Measurements from ENCODE around the gene NDEL1. TPM values are rescaled to one million over a fixed set of nuclear protein-coding genes. Genes with fewer than 3 reads are reported as not detected.

NDEL1 gene
- total RNA-seq, 1 donor from 2014 or later = 42.9 TPM

DNA sequence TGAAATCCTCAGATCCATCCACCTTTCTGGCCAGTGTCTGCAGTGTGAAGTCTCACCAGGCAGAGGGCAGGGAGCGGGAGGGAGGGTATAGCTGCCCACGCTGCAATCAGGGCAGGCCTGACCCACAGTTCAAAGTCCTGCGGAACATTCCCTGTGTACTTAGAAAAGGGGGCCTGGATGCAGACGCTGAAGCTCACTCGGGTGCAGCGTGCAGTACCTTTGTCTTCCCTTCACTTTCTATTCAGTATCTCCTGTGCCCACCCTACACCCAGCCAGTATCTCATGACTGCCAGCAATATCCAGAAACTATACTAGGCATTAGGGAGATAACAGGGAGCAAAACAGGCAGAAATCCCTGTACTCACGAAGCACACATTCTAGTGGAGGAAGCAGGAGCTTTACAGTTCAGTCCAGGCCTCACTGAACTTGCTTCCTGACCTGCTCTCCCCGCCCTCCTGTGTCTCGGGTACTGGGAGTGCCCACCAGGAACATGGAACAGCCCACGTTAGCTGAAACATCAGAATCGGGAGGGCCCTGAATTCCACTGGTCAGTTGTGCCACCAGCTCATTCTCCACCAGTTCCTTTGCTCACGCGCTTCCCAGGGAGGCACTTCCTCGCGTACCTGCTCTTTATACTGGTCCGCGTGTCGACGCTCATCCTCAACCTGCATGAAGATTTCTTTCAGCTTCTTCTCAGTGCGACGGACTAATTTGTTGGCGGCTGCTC, 42.2 kb downstream of the NDEL1 start:
- no peak for DNase-seq (ENCODE audit: low read depth in 2 of 2)

DNA sequence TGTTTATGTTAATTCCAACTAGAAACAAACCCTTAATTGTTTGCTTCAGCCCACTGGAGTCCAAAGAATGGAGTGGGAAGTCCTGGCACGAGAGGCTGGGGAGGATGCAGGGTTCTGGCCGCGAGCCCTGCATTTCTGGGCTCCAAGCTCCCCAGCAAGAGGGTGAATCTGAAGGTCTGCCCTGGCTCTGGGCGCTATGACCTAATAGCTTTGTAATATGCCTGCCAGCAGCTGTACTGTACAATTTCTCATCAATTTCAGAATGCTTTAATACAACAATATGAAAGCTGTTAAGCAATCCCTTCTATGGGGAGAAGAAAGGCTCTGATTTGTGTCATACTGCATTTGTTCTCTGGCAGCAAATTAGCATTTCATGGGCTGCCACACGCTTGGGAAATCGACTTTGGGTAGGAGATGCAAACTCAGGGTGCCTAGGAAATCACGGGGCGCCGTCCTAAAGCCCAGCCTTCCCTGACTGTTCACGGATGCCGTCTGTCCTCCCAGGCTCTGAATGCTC, 43.8 kb downstream of the NDEL1 start:
- DNase-seq (ENCODE audit: low read depth in 2 of 2) = no peak

GRCh38 chr17:8480011-8480976, 44.6 kb downstream of the NDEL1 start:
- DNase-seq (ENCODE audit: low read depth in 2 of 2) = no peak

GRCh38 chr17:8481089-8481488, 45.4 kb downstream of the NDEL1 start:
- no peak for DNase-seq (ENCODE audit: low read depth in 2 of 2)

DNA sequence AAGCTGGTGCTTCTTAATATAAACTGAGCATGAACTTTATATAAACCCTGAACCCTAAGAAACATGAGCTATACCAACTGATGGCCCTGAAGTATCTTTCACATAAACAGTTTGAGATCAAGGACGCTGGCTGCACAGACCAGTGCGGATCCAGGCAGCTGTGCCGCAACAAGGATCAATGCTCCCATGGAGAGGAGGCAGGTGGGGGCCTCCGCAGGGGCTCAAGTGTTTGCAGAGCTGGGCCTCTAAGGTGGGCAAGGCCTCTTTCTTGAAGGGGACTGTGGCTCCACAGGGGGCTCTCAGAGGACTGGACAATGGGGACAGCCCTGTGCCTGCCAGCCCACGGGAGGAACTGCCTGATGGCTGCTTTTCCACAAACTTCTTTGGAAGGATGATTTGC, 46.0 kb downstream of the NDEL1 start:
- DNase-seq (ENCODE audit: low read depth in 2 of 2) = no peak

DNA sequence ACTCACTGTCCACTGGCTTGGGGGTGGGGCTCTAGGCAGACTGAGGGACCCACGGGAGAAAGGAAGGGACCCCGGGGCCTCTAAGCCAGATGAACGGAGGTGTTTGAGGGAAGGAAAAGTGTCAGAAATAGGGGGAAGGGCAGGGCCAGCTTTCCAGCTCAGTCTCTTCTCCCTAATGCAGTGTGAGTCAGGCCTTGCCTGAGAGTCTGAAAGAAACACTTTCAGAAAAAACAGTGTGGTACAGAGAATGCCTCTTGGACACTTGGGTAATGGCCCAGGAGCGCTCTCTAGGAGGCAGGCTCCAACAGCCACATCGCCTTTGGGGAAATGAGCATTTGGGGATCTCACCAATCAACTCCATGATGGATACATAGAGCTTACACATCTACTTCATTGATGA, 46.9 kb downstream of the NDEL1 start:
- no peak for DNase-seq (ENCODE audit: low read depth in 2 of 2)

DNA sequence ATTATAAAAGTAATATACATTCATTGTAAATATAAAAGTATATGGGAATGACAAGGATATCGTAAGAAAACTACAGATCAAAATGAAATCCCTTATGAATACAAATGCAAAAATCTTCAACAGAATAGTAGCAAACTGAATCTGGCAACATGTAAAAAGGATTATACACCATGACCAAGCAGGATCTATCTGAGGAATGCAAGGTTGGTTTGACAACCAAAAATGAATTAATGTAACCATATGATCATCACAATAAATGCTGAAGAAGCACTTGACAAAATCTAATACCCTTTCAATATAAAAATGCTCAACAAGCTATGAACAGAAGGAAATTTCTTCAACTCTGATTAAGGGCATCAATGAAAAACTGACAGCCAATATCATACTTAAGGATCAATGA, 48.8 kb downstream of the NDEL1 start:
- no peak for DNase-seq (ENCODE audit: low read depth in 2 of 2)

- no peak for DNase-seq (ENCODE audit: low read depth in 2 of 2)
Observed at GRCh38 chr17:8485491-8485890, 49.8 kb downstream of the NDEL1 start.

GRCh38 chr17:8487130-8487645, 51.5 kb downstream of the NDEL1 start:
- DNase-seq (ENCODE audit: low read depth in 2 of 2) = no peak

- no peak for DNase-seq (ENCODE audit: low read depth in 2 of 2)
Observed at GRCh38 chr17:8487743-8488142, 52.1 kb downstream of the NDEL1 start.

DNA sequence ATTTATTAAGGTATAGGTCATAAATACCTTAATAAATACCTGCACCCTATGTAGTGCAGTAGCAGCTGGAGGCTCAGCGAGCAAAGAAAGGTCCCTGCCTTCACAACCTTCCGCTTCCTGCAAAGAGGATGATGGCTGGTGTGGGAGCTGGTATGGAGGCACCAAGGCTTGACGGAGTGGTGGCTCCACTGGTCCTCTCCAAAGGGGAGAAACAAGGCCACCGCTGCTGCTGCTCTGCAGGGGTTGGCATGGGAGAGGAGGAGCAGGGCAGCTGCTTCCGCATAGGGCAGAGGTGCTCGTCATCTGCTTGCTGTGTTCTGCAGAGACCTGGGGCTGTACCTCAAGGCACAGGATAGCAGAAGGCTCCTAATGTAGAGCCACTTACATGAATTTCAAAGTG, 52.8 kb downstream of the NDEL1 start:
- no peak for DNase-seq (ENCODE audit: low read depth in 2 of 2)

GRCh38 chr17:8488901-8489300, 53.2 kb downstream of the NDEL1 start:
- peak; percentile 37 to 72 for DNase-seq (ENCODE audit: low read depth in 2 of 2)

DNA sequence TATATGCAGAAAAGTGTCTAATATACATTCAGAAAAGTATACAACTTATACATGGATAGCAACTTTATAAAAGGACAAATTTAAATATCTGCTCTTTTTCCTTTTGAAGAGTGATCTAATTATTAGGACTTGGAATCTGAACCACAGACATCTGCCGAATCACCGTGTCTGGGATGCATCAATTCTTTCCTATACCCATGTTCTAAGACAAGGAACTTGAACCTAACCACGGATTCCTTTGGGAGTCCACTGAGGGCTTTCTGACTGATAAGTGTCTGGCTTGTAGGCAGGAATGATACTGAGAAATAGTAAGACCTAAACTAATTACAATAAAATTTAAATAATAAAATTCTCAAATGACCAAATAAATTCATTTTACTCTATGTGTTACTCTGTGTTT, 54.2 kb downstream of the NDEL1 start:
- DNase-seq (ENCODE audit: low read depth in 2 of 2) = no peak

DNA sequence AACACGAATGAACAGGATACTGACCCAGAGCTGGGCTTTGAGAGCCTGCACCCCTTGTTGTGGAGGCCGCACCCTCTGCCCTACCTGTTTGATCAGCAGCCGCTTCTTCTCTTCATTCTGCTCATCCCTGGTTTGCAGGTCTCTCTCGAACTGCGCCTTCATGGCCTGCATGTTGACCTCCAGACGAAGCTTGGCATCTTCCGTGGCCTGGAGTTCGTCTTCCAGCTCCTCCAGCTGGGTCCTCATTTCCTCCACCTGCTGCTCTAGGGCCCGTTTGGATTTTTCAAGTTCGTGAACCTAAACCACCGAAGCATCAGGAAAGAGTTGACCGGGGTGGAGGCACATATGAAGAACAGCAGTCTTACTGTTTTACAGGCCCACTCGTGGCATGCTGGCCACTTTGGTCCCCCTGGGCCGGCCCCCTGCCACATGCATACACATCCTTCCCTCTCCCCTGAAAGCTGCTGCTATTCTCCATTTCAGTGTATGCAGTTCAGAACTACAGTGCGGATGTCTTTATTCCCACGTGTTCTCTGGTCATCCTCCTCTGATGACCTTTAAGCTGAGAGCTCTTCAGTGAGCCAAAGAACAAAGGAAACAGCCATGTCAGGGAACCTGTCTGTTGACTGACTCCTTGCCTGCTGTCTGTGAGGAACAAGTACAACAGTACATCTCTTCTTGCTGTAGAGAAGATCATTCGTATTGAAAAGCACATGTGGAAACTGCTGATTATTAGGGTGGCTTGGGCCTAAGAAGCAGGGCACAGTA, 54.8 kb downstream of the NDEL1 start:
- no peak for DNase-seq (ENCODE audit: low read depth in 2 of 2)

- no peak for DNase-seq (ENCODE audit: low read depth in 2 of 2)
Observed at GRCh38 chr17:8492121-8492520, 56.4 kb downstream of the NDEL1 start.

- DNase-seq (ENCODE audit: low read depth in 2 of 2) = no peak
Observed at GRCh38 chr17:8494021-8494420, 58.3 kb downstream of the NDEL1 start.

DNA sequence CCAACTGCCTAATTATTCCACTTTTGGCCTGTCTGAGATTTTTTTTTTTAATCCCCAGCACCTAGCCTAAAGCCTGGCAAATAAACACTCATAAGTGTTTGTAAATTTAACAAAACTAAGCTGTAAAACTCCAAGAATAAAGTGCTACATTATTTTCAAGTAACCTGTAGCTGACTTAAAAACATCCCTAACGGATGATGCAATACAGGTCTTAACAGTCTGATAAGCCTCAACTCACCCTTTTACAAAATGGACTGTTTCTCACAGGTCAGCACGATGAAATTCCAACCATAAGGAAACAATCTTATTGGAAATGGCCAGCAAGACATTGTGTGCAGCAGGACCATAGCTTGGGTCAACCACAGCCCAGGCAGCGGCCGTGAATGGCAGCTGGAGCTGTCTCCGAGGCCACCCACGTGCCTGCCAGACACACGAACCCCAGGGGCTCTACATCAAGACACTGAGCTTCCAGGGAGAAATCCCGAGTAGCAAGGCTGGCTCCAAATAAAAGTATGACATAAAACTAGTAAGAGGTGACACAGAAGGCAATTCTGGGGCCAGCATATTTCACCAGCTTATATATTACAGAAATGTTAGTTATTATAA, 58.9 kb downstream of the NDEL1 start:
- no peak for DNase-seq (ENCODE audit: low read depth in 2 of 2)

- DNase-seq (ENCODE audit: low read depth in 2 of 2) = no peak
Observed at GRCh38 chr17:8496081-8496480, 60.4 kb downstream of the NDEL1 start.

DNA sequence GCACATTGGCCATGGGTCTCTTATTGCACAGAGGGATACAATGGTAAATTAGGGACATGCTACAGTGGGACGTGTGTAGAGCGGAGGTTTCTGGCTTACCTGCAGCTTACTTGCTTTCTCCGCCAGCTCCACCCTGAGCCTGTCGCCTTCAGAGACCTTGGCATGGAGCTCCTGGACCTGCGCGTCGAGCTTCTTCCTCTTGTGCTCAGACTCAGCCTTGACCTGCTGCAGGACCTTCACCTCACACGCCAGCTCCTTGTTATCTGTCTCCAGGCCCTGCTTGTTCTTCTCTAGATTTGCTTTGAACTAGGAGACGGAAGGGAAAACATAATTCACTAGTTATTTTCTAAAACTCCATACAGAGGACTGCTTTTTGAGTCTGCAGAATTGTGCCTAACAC, 63.5 kb downstream of the NDEL1 start:
- DNase-seq (ENCODE audit: low read depth in 2 of 2) = no peak

DNA sequence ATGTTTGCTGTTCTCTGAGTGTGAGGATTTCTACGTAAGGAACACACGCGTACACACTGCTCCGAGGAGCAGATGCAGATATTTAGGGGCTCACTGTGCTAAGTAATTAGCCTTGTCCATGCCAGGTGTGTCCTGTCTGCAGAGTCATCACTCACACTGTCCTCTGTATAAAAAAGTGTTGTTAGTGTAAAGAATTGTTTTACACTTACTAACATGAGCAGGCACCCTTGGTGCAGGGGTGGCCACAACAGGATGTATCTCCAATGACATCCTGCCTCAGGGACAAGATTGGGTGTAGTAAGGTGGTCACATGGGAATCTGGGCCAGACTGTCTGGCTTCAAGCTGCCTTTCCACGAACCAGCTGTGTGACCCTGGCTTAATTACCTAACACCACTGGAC, 63.9 kb downstream of the NDEL1 start:
- DNase-seq (ENCODE audit: low read depth in 2 of 2) = no peak

GRCh38 chr17:8500609-8501008, 64.9 kb downstream of the NDEL1 start:
- no peak for DNase-seq (ENCODE audit: low read depth in 2 of 2)
